ENCODE data around the gene ANKH.

The ANKH gene

DNA sequence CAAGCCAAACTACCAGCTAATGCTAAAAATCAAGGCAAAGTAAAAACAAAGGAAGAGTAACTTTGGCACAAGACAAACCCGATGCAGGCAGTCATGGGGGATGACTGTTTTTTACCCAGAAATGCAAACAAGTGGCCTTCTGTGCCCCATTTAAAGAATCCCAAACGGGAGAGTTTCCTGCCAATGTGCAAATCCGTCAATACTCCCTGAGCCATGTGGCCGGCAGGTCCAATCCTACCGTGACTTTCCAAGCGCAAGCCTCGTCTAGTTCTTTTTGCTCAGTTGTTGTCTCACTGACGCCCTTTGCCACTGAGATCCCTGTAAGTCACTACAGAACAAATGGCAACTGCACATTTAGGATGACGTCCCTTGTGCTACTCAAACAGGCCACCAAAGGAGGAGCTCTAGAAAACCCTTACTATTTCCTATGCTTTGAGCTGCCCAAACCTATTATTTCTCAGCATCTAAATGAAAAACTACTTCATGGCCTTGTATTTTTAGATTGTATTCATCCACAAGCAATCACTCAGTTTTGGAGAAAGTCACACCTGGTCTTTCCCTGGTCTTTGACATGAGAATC is 163.7 kb downstream of the ANKH start:
- no peak for DNase-seq

DNA sequence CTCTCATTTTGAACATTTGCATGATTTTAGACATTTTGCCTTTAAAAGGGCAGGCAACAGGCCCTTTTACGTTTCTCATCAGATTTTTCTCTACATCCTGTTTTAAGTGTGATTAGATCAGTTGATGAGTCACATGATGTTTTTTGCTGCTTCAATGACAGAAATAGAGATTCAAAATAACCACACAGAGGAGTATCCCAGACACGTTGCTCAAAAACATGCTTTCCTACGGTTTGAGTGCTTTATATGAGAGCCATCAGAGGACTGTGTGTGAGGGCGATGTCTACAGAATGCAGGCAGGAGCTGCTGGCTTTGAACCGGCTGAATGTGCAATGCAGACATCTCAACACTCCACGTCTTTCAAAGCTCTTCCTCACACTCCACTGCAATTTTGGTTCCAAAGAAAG is 165.0 kb downstream of the ANKH start:
- peak; percentile 36 for DNase-seq

DNA sequence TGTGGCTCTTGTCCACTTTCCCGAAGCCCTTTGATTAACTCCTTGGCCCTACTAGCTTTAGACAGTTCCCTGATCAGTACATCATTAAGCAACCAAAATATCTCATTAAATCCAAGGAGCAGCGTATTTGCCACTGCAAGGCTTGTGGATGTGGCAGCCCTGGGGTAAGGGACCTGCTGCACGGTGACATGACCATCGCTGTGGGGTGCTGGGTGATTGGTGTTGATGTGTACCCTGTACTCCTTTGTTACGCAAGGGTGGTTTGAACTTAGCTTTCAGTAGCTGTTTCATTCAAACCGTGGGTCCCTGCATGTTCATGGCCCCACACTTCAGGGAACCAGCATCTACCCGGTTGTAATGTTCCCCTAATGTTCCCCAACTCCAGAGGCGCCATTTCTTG is 166.0 kb downstream of the ANKH start:
- no peak for DNase-seq

DNA sequence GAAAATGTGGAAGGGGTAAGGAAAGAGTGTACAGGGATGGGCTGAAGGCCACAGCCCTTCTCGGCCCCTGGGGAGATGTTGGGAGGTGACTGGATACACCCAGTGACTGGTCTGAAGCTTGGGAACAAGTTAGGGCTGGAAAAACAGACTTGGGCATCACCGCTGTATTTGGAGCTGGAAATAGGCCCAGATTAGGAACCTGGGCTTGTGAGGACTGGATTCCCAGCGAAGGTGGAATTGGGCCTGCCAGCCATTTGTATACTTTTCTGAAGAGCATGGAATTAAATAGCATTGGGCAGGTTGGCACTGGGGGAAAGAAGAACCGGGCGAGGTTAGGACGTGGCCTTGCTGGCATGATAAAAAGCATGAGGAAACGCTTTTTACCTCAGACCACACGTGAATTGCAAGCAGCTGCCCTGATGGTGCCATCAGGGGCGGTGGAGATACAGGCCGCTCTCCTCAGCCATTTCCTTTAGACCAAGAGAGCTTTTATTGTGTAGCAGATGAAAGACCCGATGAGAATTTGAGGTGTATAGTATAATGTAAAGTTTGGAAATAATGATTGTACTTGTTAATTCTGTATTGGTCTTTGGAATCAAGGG is 169.2 kb downstream of the ANKH start:
- DNase-seq, result no peak

DNA sequence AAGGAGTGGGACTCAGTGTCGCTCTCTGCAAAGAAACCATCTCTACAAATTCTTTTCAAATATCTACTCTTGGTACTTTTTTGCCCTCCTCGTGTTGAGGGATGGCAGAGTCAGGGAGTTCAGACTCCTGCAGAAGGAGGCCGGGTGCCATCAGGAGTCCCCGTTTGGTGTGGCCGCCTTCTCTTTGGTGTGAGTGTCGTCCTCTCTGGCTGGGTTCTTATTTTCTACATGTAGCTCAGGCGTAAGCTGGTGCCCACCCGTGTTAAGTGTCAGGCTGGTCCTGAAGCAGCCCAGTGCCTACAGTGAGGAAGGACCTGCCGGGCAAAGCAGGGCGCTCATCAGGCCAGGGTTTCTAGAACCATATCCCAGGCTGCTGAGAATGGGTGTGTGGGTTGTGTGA is 170.0 kb downstream of the ANKH start:
- DNase-seq, result no peak

DNA sequence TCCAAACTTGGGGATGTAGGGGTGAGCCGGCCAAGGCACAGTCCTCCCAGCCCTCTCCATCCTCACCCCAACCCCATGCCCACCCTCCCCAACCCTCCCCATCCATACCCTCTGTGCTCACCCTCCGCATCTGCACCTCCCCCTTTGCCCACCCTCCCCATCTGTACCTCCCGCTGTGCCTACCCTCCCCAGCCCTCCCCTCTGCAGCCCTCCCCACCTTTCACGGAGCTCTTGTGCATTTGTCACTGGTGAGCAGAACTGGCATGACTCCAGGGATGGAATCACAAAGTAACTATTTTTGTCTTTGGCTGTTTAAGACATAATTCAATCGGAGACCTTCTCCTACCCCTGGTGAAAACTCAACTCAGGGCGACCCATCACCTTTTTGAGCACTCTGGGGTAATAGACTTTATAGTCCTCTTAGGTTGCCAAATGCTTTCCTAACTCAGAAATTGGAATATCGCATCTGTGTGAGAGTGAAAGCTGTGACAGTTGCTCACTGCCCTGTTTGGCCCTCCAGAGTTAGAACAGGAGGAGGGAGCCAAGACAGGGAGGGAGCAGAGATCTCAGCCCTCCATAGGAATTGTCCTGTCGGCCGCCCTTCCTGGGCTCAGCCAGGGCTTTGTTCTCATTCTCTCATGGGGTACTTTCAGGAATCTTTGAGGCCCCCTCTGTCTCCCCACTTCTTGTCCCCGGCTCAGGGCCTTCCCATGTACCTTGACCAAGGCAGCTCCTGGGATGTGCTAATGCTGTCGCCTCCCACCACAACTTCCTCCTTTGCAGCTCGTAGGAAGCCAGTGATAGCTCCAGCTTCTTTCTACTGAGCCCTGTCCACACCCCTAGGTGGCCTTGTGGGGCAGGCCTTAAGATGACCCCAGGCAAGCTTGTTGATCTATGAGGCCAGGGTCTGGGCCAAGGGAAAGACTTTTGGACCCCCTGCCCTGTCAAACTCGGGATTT is 170.8 kb downstream of the ANKH start:
- DNase-seq, result no peak

DNA sequence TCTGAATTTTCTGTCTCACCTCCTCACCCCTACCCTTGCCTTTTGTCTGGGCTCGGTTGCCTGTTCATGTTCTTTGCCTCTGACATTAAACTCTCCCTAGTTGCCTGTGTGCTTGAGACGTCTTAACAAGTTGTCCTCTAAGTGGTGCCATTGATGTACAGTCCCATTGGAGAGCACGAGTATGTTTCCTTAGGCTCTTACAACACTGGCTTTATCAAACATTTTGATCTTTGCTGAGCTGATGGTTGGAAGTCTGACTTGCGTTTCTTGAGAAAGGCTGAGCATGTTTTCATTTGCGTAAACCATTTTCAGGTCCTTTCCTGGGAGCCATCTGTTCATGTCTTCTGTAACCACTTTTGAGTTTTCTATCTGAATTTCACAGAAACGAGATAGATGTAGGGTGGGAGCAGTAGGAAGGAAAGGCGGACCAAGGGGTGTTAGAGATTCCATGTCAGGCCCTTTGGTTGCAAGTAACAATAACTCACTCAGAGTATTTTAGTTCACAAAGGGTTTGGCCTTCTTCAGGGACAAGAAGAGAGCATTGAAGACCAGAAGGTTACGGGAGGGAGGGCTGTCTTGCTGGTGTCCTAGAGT is 171.7 kb downstream of the ANKH start:
- DNase-seq, result no peak

DNA sequence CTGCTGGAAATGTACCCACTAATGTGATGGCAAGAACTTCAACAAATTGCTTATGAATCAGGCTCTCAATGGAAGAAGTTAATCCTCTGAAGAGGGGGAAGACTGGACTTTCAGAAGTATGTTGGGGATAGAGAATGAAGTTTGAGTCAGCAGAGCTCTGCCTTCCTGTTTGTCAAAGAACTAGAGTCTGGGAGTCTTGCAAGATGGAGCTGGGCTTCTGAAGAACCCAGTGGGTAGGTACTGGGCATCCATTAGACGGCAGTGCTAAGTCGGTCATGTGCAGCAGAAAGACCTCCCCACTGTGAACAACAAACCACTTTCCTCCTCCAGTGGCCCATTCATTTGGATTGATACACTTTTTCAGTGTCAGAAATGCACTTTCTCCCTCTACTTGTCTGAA is 172.4 kb downstream of the ANKH start:
- no peak for DNase-seq

DNA sequence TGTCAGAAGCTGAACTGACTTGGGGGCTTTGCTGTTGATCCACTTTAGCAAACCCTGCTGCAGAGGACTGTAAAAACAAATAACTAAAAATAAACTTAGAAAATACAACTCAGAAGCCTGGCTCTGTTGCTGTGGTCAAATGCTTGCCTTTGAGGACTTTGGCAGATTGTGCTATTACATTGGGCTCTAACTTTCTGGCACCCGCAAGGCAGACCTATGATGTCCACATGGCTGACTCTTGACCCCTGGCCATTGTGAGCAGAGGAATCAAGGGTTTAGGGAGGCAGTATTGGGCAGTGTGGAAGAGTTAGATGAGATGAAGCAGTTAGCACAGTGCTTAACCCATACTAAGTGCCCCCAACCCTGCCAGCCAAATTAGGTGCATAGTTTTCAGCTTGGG is 173.1 kb downstream of the ANKH start:
- no peak for DNase-seq

DNA sequence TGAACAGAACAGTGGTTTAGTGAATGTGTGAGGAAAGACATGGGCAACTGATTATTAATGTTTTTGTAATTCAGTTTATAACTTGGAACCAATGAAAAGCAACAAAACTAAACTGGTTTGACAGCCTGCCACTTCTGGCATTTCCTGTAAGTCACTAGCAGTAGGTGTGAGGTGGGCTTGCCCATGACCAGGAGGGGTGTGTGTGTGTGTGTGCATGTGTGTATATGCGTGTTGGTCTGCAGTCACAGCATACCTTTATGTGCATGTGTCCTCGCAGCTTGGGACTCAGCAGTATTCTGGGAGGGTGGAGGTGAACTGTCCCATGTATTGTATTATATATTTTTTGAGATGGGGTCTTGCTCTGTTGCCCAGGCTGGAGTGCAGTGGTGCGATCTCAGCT is 174.7 kb downstream of the ANKH start:
- DNase-seq, result no peak

DNA sequence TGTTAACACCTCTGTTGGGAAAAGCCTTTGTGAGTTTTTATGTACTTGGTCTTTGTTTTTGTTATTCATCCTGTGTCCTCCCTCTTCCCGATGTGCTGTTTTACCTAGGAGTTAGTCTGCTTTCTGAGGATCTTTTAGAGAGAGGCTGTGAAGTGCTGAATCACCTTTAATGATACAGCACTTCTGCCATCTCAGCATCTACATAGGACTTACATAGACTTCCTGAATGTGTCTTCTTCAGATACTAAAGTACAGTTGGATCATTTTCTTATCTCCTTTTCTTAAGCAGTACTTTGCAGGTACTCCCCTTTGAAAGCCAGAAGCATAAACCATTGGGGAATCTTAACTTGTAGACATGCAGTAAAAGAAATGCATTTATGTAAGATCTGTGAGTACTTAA is 175.5 kb downstream of the ANKH start:
- DNase-seq, result no peak

DNA sequence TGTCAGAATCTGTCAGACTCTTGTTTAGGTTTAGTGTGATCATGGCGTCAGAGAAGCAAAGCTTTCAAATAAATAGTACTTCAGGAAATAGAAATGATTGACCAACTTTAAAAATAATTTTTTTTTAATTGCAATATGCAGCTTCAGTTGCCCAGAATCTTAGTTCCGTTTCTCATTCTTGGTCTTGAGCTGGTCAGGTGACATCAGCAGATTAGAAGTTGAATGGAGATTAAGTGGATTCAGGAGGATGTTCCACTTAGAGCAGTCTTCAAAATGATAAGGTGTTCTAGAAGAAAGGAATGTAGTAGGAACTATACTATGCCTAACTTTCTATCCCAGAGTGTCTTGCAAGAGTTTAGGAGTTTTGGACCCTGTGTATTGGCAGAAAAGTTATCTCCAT is 176.4 kb downstream of the ANKH start:
- no peak for DNase-seq

DNA sequence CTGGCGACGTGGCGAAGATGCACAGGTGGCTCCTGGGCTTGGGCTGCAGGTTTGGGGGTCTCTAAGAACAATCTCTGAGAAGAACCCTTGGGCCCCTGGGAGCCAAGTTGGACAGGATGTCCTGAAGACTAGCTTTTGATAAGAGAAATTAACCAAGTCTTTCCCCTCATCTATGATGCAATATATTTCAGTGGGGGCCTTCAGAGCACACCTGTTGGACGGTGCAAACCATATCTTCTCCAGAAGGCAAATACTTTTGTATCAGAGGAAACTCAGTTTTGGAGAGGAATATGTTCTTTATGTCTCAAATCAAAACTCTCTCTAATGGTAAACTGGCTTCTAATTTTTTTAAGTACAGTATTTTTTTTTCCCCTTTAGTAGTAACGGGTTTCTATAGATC is 178.5 kb downstream of the ANKH start:
- no peak for DNase-seq

DNA sequence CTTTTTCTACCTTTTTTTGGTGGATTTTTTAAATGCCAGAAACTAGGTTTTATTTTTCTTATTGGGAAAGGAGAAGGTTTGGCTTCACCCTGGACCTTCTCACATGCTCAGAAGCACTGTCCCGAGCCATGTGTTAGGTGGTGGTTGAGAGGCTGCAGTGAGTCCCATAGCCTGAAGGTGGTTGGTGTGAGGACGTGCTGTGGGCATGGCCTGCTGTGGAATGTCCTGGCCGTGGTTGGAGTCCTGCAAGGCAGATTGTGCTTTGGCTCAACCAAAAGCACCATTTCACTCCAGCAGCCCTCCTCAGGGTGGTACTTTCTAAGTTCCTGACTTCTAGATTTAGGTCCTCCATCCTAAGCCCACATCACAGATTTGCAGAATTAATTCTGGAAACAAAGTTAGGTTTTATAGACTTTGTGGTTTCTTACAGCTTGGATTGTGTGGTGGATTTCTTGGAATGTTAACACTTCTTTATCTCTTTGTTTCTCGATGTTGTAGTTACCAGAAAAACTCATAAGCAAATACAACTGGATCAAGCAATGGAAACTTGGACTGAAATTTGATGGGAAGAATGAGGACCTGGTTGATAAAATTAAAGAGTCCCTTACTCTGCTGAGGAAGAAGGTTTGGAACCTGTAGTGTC is 184.4 kb downstream of the ANKH start:
- DNase-seq, result no peak

DNA sequence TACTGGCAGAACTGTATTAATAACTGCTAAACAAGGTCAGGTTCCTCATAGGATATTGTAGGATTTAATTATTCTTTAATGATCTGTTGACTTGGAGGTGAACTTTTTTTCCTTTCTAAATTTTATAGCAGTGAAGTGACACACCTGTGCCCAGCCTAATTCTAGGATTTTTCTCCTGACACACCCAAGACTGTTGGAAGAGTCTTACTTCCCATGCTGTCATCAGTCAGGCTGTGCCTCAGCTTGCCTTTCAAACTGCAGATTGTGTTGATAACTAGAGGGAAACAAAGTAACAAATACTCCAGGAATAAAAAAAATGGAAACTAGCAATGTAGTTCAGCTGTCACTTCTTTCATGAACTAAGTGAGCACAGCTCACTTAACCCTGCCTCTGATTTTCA is 185.1 kb downstream of the ANKH start:
- no peak for DNase-seq

DNA sequence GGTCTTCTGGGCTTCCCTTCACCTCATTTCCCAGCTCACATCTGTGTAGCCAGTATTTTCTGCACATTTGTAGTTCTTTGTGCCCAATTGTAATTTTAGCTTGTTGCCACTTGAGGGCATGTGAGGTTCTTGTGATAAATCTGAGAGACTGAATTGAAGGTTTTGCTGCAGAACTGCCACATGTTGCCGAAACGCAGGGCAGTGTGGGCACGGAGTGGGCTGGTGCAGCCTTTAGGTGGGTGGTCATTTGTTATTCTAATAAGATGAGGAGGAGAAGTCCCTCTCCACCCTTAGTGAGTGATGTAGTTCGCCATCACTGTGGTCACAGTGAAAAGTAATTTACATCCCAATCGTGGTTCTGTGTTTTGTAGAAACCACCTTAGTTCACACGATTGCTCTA is 185.8 kb downstream of the ANKH start:
- peak; percentile 52 for DNase-seq

DNA sequence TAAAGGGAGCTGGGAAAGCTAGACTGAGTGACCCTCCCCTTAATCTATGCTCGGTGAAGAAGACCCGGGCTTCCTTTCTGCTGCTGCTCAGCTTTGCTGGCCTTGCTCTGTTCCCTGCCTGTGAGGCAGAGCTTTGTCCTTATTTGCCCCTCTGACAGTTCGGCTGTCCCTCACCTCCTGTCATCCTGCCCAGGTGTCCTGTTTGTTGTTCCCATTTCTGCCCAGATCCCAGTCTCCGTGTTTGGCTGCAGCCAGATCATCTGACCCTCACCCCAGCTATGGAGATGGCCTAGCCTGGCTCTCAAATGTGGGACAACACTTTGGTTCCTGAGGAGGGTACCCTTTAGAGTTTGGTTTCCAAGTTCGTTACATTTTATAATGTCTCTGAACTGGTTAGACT is 186.8 kb downstream of the ANKH start:
- DNase-seq, result no peak

DNA sequence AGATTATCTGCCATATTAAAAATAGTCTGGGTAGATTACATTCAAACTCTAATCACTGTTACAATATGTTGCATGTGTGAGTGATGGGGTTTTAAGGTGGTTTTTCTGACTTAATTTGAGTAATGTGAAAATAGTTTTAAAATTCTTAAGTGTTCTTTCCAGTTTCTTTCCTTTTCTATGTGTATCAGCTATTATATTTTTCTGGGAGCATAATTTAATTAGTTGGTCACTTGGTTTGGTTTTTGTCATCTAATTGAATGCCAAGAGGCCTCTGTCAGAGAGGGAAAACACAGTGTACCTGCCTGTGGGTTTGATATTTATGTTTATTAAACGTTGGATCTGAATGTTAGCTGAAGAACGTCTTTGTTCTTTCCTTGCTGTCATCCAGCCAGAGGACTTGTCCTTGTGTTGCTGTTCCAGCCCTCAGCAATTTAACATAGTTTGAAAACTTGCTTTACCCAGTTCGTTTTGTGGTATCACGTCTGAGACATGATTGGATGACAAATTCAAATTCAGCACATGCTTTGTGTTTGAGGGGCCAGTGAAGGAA is 187.6 kb downstream of the ANKH start:
- no peak for DNase-seq

DNA sequence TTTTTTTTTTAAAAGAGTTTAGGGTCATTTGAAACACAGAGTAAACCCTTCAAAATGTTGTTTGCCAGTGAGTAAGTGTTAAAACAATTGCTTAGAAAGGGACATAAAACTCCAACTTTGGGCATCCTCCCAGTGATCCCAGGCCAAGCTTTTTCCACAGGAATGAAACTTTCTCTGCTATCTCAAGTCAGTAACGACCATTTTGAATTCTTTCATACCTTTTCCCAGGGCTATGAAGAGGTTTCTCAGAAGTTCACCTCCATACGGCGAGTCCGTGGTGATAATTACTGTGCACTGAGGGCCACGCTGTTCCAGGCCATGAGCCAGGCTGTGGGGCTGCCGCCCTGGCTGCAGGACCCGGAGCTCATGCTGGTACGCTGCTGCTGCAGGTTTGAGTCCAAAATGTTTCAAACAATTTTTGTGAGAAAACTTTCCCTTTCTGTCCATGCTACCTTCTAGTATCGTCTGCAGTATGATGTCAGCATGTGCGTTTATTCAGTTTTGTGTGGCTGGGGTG is 190.3 kb downstream of the ANKH start:
- DNase-seq, result no peak

DNA sequence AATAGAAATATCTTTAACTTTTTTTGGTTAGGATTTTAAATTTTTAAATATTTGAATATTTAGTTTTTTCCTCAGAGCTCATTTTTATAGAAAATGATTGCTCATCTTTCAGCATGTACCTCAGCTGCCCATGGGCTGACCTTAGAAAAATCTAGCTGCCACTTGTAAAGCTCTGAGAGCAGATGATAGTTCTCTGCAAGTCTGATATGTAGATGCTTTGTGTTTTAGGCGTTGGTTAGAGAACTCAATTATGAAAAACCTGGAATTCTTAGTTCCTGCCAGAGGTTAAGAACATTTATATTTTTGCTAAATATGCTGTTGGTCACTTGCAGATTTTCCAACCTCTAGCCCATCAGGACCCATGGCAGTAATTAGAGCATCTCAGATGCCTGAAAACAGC is 192.0 kb downstream of the ANKH start:
- no peak for DNase-seq

DNA sequence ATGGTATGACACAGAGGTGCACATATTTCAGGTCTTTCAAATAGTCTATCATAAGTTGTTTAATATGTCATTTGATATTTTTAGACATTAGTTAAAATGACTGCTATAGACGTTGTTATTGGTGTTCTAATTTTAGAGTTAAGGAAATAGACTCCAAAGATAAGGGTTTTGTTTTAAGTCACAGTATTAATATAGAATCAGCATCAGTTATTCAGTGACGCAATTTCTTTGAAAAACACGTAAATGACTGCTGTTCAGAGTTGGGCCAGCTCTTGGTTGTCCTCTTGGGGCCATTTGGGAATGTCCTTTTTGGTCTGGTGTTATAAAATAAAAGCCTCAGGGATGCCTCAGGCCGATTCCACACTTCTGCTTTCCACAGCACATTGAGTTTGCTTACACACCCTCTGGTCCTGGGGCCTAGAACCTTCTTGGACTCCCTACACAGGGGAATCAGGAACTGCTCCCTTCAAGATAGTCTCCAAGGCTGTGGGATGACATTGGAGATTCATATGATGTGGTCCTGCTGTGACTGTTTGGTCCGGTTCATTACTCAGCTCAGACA is 192.7 kb downstream of the ANKH start:
- DNase-seq, result no peak

DNA sequence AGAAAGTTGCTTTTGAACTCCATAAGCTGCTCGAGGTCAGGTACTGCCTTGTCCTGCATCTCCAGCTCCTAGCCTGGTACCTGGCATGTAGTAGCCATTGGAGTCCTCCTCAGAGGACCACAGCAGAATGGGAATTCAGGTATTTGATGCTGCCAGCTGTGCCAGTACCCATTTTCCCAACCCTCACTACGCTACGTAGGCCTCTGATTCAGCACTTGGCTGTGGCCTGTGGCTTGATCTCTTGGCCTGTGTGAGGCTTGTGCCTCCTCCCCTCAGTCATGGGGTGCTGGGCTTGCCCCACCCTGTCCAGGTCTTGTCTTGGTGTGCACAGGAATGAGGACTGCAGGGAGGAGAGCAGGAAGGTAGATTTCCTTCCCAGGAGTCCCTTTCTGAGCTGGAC is 195.3 kb downstream of the ANKH start:
- peak; percentile 32 for DNase-seq

Measured in stimulated activated CD4-positive, alpha-beta T cell treated with anti-CD3 and anti-CD28 coated beads, Interleukin-15, amount 100 ng/mL, for 24 hours (primary cell).